ENCODE results near the gene INTS4.

DNA sequence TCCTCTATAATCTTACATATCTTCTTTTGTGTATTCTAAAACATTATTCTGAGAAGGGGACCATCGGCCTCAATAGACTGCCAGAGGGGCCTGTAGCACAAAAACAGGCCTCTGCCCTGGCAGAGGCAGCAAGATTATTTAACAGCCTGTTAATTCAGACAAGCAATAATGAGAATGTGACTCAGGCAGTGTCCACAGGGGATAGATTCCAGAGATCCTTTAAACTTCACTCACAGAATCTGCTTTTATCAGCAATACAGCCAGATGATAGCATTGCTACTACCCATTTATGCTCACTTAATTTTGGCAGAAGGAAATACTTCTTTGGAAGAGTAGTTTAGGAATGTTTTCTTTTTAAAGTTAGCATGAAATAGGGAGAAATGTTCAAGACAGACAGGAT is 128.7 kb downstream of the INTS4 start:
- no peak for TF ChIP-seq ARNT (IDR thresholded peaks at IDR 0.05)
- TF ChIP-seq FOXM1 (IDR thresholded peaks at IDR 0.05; ENCODE audit: borderline replicate concordance), result no peak
- no peak for TF ChIP-seq FOXK2 (IDR thresholded peaks at IDR 0.05)
- TF ChIP-seq PKNOX1 (IDR thresholded peaks at IDR 0.05), result no peak
- TF ChIP-seq CTBP1 (IDR thresholded peaks at IDR 0.05; ENCODE audit: borderline replicate concordance), result no peak
